ENCODE data around the gene EXOC2.

Gene EXOC2

GRCh38 chr6:717135-717534, 24.2 kb upstream of the EXOC2 start:
- Histone ChIP-seq H3K4me3 (ENCODE audit: low read length in 2 of 2) (no peak overlapping the region), H4K8ac (ENCODE audit: low read depth, low read length) (no peak overlapping the region), H3K9ac (ENCODE audit: low read depth, low read length, poor library complexity) (no peak overlapping the region), H2BK120ac (ENCODE audit: low read depth, low read length) (no peak overlapping the region), H2BK5ac (ENCODE audit: low read length) (no peak overlapping the region), H3K4me2 (ENCODE audit: insufficient read depth, low read length, poor library complexity, severe bottlenecking) (no peak overlapping the region), H3K36me3 (replicated peaks in 1 of 2; ENCODE audit: control insufficient read depth in 2 of 2, insufficient read depth in 2 of 2, low read length in 2 of 2) (no peaks in the 10 kb centered on the region), H2AK5ac (ENCODE audit: low read depth, low read length) (no peak overlapping the region), H3K23ac (ENCODE audit: low read depth, low read length, poor library complexity) (no peak overlapping the region), H3K4me1 (ENCODE audit: control insufficient read depth in 2 of 2, insufficient read depth in 1 of 2, low read depth in 1 of 2, low read length in 2 of 2) (peaks cover 0 to 2% of the 10 kb centered on the region in 2 donors), H2BK12ac (ENCODE audit: low read length) (no peak overlapping the region), H2BK15ac (ENCODE audit: low read length) (no peak overlapping the region), H3K18ac (ENCODE audit: low read length) (no peak overlapping the region), H3K14ac (ENCODE audit: low read length) (no peak overlapping the region), H3K4ac (ENCODE audit: low read length) (no peak overlapping the region), H3K79me1 (ENCODE audit: low read depth, low read length) (no peaks in the 10 kb centered on the region), H3K9me3 (replicated peaks in 1 of 2; ENCODE audit: control insufficient read depth in 2 of 2, insufficient read depth in 1 of 2, low read depth in 1 of 2, low read length in 2 of 2) (no peaks in the 10 kb centered on the region), H2AFZ (ENCODE audit: low read length) (no peak overlapping the region), H3K27ac (replicated peaks; ENCODE audit: low read length) (no peak overlapping the region), H3K27me3 (ENCODE audit: control insufficient read depth in 3 of 3, insufficient read depth in 3 of 3, low read depth in 1 of 3, low read length in 3 of 3) (no peaks in the 10 kb centered on the region), H4K91ac (ENCODE audit: low read depth, low read length, poor library complexity) (no peak overlapping the region)
- WGBS, 2 donors (ENCODE audit: extremely low coverage in 2 of 2, insufficient read length in 2 of 2, insufficient replicate concordance in 1 of 2), result no CpG with 5 or more reads among the region's 11 CpGs
- no peak for DNase-seq (ENCODE audit: low spot score)

GRCh38 chr6:715709-716491, 23.0 kb upstream of the EXOC2 start:
- no CpG with 5 or more reads among the region's 13 CpGs for WGBS, 2 donors (ENCODE audit: extremely low coverage in 2 of 2, insufficient read length in 2 of 2, insufficient replicate concordance in 1 of 2)
- H3K27ac ChIP-seq (replicated peaks; ENCODE audit: low read length), result no peak overlapping the region

GRCh38 chr6:714100-714499, 21.2 kb upstream of the EXOC2 start:
- H3K79me1 ChIP-seq (ENCODE audit: low read depth, low read length), result no peaks in the 10 kb centered on the region
- no peak overlapping the region for H3K9ac ChIP-seq (ENCODE audit: low read depth, low read length, poor library complexity)
- H3K9me3 ChIP-seq (replicated peaks in 1 of 2; ENCODE audit: control insufficient read depth in 2 of 2, insufficient read depth in 1 of 2, low read depth in 1 of 2, low read length in 2 of 2), result no peaks in the 10 kb centered on the region
- no peak overlapping the region for H3K18ac ChIP-seq (ENCODE audit: low read length)
- H2AK5ac ChIP-seq (ENCODE audit: low read depth, low read length), result no peak overlapping the region
- DNase-seq (ENCODE audit: low spot score), result no peak
- H3K27ac ChIP-seq (replicated peaks; ENCODE audit: low read length), result no peak overlapping the region
- no peak overlapping the region for H3K4me2 ChIP-seq (ENCODE audit: insufficient read depth, low read length, poor library complexity, severe bottlenecking)
- no peak overlapping the region for H2BK120ac ChIP-seq (ENCODE audit: low read depth, low read length)
- H2BK5ac ChIP-seq (ENCODE audit: low read length), result no peak overlapping the region
- no peak overlapping the region for H4K91ac ChIP-seq (ENCODE audit: low read depth, low read length, poor library complexity)
- no peak overlapping the region for H3K4me3 ChIP-seq (ENCODE audit: low read length in 2 of 2)
- no CpG with 5 or more reads among the region's 4 CpGs for WGBS, 2 donors (ENCODE audit: extremely low coverage in 2 of 2, insufficient read length in 2 of 2, insufficient replicate concordance in 1 of 2)
- peaks cover 4 to 7% of the 10 kb centered on the region in 2 donors for H3K4me1 ChIP-seq (ENCODE audit: control insufficient read depth in 2 of 2, insufficient read depth in 1 of 2, low read depth in 1 of 2, low read length in 2 of 2)
- no peak overlapping the region for H3K23ac ChIP-seq (ENCODE audit: low read depth, low read length, poor library complexity)
- H3K14ac ChIP-seq (ENCODE audit: low read length), result no peak overlapping the region
- no peak overlapping the region for H2BK12ac ChIP-seq (ENCODE audit: low read length)
- no peak overlapping the region for H2BK15ac ChIP-seq (ENCODE audit: low read length)
- peaks cover 0 to 2% (median 0%) of the 10 kb centered on the region in 3 experiments for H3K27me3 ChIP-seq (ENCODE audit: control insufficient read depth in 3 of 3, insufficient read depth in 3 of 3, low read depth in 1 of 3, low read length in 3 of 3)
- no peak overlapping the region for H4K8ac ChIP-seq (ENCODE audit: low read depth, low read length)
- H2AFZ ChIP-seq (ENCODE audit: low read length), result no peak overlapping the region
- H3K4ac ChIP-seq (ENCODE audit: low read length), result no peak overlapping the region
- H3K36me3 ChIP-seq (replicated peaks in 1 of 2; ENCODE audit: control insufficient read depth in 2 of 2, insufficient read depth in 2 of 2, low read length in 2 of 2), result no peaks in the 10 kb centered on the region

More at GRCh38 chr6:715709-716491, 23.0 kb upstream of the EXOC2 start:
- no peak overlapping the region for H4K91ac ChIP-seq (ENCODE audit: low read depth, low read length, poor library complexity)
- H2BK15ac ChIP-seq (ENCODE audit: low read length), result no peak overlapping the region
- H3K9ac ChIP-seq (ENCODE audit: low read depth, low read length, poor library complexity), result no peak overlapping the region
- H3K36me3 ChIP-seq (replicated peaks in 1 of 2; ENCODE audit: control insufficient read depth in 2 of 2, insufficient read depth in 2 of 2, low read length in 2 of 2), result no peaks in the 10 kb centered on the region
- H3K4me1 ChIP-seq (ENCODE audit: control insufficient read depth in 2 of 2, insufficient read depth in 1 of 2, low read depth in 1 of 2, low read length in 2 of 2), result peaks cover 3 to 4% of the 10 kb centered on the region in 2 donors
- no peak overlapping the region for H3K4ac ChIP-seq (ENCODE audit: low read length)
- DNase-seq (ENCODE audit: low spot score), result no peak
- H3K18ac ChIP-seq (ENCODE audit: low read length), result peak overlapping the region; percentile 77
- no peak overlapping the region for H3K23ac ChIP-seq (ENCODE audit: low read depth, low read length, poor library complexity)
- no peak overlapping the region for H3K4me2 ChIP-seq (ENCODE audit: insufficient read depth, low read length, poor library complexity, severe bottlenecking)
- H3K9me3 ChIP-seq (replicated peaks in 1 of 2; ENCODE audit: control insufficient read depth in 2 of 2, insufficient read depth in 1 of 2, low read depth in 1 of 2, low read length in 2 of 2), result no peaks in the 10 kb centered on the region
- no peak overlapping the region for H3K14ac ChIP-seq (ENCODE audit: low read length)
- H2BK12ac ChIP-seq (ENCODE audit: low read length), result no peak overlapping the region
- H2AFZ ChIP-seq (ENCODE audit: low read length), result peak overlapping the region; percentile 60
- no peak overlapping the region for H2BK5ac ChIP-seq (ENCODE audit: low read length)
- no peak overlapping the region for H2AK5ac ChIP-seq (ENCODE audit: low read depth, low read length)
- H4K8ac ChIP-seq (ENCODE audit: low read depth, low read length), result no peak overlapping the region
- H2BK120ac ChIP-seq (ENCODE audit: low read depth, low read length), result no peak overlapping the region
- no peak overlapping the region for H3K4me3 ChIP-seq (ENCODE audit: low read length in 2 of 2)
- no peaks in the 10 kb centered on the region for H3K79me1 ChIP-seq (ENCODE audit: low read depth, low read length)
- peaks cover 0 to 2% (median 0%) of the 10 kb centered on the region in 3 experiments for H3K27me3 ChIP-seq (ENCODE audit: control insufficient read depth in 3 of 3, insufficient read depth in 3 of 3, low read depth in 1 of 3, low read length in 3 of 3)

- no peak overlapping the region for H2BK15ac ChIP-seq (ENCODE audit: low read length)
- no peak overlapping the region for H3K18ac ChIP-seq (ENCODE audit: low read length)
- peaks cover 0 to 2% (median 0%) of the 10 kb centered on the region in 3 experiments for H3K27me3 ChIP-seq (ENCODE audit: control insufficient read depth in 3 of 3, insufficient read depth in 3 of 3, low read depth in 1 of 3, low read length in 3 of 3)
- H4K8ac ChIP-seq (ENCODE audit: low read depth, low read length), result no peak overlapping the region
- no peak overlapping the region for H3K14ac ChIP-seq (ENCODE audit: low read length)
- H3K23ac ChIP-seq (ENCODE audit: low read depth, low read length, poor library complexity), result no peak overlapping the region
- no peaks in the 10 kb centered on the region for H3K9me3 ChIP-seq (replicated peaks in 1 of 2; ENCODE audit: control insufficient read depth in 2 of 2, insufficient read depth in 1 of 2, low read depth in 1 of 2, low read length in 2 of 2)
- no peak for DNase-seq (ENCODE audit: low spot score)
- WGBS, 2 donors (ENCODE audit: extremely low coverage in 2 of 2, insufficient read length in 2 of 2, insufficient replicate concordance in 1 of 2), result no CpG with 5 or more reads among the region's 5 CpGs
- H2AFZ ChIP-seq (ENCODE audit: low read length), result no peak overlapping the region
- no peak overlapping the region for H3K4me2 ChIP-seq (ENCODE audit: insufficient read depth, low read length, poor library complexity, severe bottlenecking)
- peaks cover 4 to 7% of the 10 kb centered on the region in 2 donors for H3K4me1 ChIP-seq (ENCODE audit: control insufficient read depth in 2 of 2, insufficient read depth in 1 of 2, low read depth in 1 of 2, low read length in 2 of 2)
- H2AK5ac ChIP-seq (ENCODE audit: low read depth, low read length), result no peak overlapping the region
- H3K9ac ChIP-seq (ENCODE audit: low read depth, low read length, poor library complexity), result no peak overlapping the region
- no peak overlapping the region for H3K27ac ChIP-seq (replicated peaks; ENCODE audit: low read length)
- no peak overlapping the region for H2BK12ac ChIP-seq (ENCODE audit: low read length)
- no peak overlapping the region for H4K91ac ChIP-seq (ENCODE audit: low read depth, low read length, poor library complexity)
- H3K4me3 ChIP-seq (ENCODE audit: low read length in 2 of 2), result no peak overlapping the region
- no peak overlapping the region for H2BK120ac ChIP-seq (ENCODE audit: low read depth, low read length)
- H3K36me3 ChIP-seq (replicated peaks in 1 of 2; ENCODE audit: control insufficient read depth in 2 of 2, insufficient read depth in 2 of 2, low read length in 2 of 2), result no peaks in the 10 kb centered on the region
- H2BK5ac ChIP-seq (ENCODE audit: low read length), result no peak overlapping the region
- H3K4ac ChIP-seq (ENCODE audit: low read length), result no peak overlapping the region
- no peaks in the 10 kb centered on the region for H3K79me1 ChIP-seq (ENCODE audit: low read depth, low read length)
Observed at GRCh38 chr6:713351-713750, 20.4 kb upstream of the EXOC2 start.
